ENCODE results near the gene TOMM70. TPM values are rescaled to one million over a fixed set of nuclear protein-coding genes. Genes with fewer than 3 reads are reported as not detected.

TOMM70 gene
- total RNA-seq, 1 donor from 2014 or later, result 44.6 TPM

GRCh38 chr3:100411091-100411982 is 10.4 kb upstream of the TOMM70 start:
- H3K27me3 Mint-ChIP-seq, result no peaks in the 10 kb centered on the region
- no peak overlapping the region for H3K4me3 Mint-ChIP-seq
- H3K4me1 Mint-ChIP-seq (ENCODE audit: unreplicated experiment), result no peaks in the 10 kb centered on the region
- H3K27ac Mint-ChIP-seq, result no peak overlapping the region
- DNase-seq (ENCODE audit: extremely low spot score, unreplicated experiment), result no peak
- TF ChIP-seq, protein P1, sequence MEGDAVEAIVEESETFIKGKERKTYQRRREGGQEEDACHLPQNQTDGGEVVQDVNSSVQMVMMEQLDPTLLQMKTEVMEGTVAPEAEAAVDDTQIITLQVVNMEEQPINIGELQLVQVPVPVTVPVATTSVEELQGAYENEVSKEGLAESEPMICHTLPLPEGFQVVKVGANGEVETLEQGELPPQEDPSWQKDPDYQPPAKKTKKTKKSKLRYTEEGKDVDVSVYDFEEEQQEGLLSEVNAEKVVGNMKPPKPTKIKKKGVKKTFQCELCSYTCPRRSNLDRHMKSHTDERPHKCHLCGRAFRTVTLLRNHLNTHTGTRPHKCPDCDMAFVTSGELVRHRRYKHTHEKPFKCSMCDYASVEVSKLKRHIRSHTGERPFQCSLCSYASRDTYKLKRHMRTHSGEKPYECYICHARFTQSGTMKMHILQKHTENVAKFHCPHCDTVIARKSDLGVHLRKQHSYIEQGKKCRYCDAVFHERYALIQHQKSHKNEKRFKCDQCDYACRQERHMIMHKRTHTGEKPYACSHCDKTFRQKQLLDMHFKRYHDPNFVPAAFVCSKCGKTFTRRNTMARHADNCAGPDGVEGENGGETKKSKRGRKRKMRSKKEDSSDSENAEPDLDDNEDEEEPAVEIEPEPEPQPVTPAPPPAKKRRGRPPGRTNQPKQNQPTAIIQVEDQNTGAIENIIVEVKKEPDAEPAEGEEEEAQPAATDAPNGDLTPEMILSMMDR (conservative IDR thresholded peaks at IDR 0.05), result no peak
- H3K9me3 Mint-ChIP-seq, result peaks cover 6% of the 10 kb centered on the region
- H3K36me3 Mint-ChIP-seq, result peaks cover 38% of the 10 kb centered on the region

DNA sequence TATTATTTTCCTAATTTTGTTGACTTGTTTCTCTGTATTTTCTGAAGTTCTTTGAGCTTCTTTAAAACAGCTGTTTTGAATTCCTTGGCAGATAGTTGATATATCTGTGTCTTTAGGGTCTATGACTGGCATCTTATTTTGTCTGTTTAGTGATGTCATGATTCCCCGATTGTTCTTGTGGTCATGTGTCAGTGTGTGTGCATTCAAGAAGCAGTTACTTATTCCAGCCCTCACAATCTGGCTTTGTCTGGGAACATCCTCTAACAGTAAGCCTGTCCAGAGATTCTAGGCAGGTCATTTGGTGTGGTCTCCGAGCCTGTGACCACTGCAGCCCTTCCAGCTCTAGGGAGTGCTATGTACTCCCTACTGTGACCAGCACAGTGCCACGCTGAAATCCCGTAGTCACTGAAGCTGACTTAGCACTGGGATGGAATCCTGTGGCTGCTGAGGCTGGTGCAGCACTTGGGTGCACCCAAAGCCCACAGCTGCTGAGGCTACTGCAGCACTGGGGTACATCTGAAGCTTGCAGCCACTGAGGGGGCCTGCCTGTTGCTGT is 7.2 kb upstream of the TOMM70 start:
- TF ChIP-seq, protein P1 (conservative IDR thresholded peaks at IDR 0.05), result no peak
- peaks cover 5% of the 10 kb centered on the region for H3K4me1 Mint-ChIP-seq (ENCODE audit: unreplicated experiment)
- peaks cover 10% of the 10 kb centered on the region for H3K9me3 Mint-ChIP-seq
- H3K27me3 Mint-ChIP-seq, result no peaks in the 10 kb centered on the region
- H3K36me3 Mint-ChIP-seq, result peaks cover 46% of the 10 kb centered on the region
- DNase-seq (ENCODE audit: extremely low spot score, unreplicated experiment), result no peak
- peak overlapping the region; percentile 26 for H3K4me3 Mint-ChIP-seq
- H3K27ac Mint-ChIP-seq, result no peak overlapping the region

- Mint-ChIP-seq H3K4me3 (peak overlapping the region; percentile 58), H3K27me3 (no peaks in the 10 kb centered on the region), H3K36me3 (peaks cover 39% of the 10 kb centered on the region), H3K27ac (peak overlapping the region; percentile 47), H3K9me3 (peaks cover 10% of the 10 kb centered on the region), H3K4me1 (ENCODE audit: unreplicated experiment) (peaks cover 9% of the 10 kb centered on the region)
- no peak for DNase-seq (ENCODE audit: extremely low spot score, unreplicated experiment)
- TF ChIP-seq, protein P1 (conservative IDR thresholded peaks at IDR 0.05), result no peak
Observed at GRCh38 chr3:100407164-100407563, 6.3 kb upstream of the TOMM70 start.

GRCh38 chr3:100404250-100404548 is 3.3 kb upstream of the TOMM70 start:
- H3K4me3 Mint-ChIP-seq, result peak overlapping the region; percentile 95
- H3K4me1 Mint-ChIP-seq (ENCODE audit: unreplicated experiment), result peaks cover 16% of the 10 kb centered on the region
- H3K27me3 Mint-ChIP-seq, result no peaks in the 10 kb centered on the region
- H3K27ac Mint-ChIP-seq, result no peak overlapping the region
- no peak for DNase-seq (ENCODE audit: extremely low spot score, unreplicated experiment)
- peaks cover 25% of the 10 kb centered on the region for H3K36me3 Mint-ChIP-seq
- H3K9me3 Mint-ChIP-seq, result peaks cover 5% of the 10 kb centered on the region
- TF ChIP-seq, protein P1 (conservative IDR thresholded peaks at IDR 0.05), result no peak

DNA sequence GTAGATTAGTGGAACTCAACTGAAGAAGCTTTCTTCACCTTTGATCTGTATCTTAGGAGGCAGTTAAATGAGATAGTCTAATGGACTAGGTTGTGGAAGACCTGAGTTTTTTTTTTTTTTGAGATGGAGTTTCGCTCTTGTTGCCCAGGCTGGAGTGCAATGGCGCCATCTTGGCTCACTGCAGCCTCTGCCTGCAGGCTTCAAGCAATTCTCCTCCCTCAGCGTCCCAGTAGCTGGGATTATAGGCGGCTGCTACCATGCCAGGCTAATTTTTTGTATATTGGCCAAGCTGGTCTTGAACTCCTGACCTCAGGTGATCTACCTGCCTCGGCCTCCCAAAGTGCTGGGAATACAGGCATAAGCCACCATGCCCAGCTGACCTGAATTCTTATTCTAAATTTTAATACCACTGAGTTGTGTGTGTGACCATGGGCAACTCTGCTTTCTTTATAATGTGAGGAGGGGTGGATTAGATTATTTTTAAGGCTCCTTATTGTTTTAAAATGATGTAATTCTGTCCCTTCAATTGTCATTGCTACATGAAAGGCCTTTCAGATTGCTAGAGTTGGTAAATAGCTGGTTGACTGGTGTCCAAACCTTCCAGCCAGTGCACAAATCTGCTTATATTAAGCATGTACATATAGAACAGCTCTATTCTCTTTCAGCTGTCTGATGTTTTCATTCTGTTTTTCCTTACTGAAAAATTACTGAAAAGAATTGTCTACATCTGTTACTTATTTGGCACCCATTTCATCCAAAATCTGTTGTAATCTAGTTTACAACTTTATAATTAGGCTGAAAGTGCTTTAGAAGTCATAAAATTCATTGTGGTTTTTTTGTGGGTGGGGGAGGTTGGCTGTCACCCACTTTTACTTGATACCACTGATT is 2.7 kb upstream of the TOMM70 start:
- Mint-ChIP-seq H3K27ac (peak overlapping the region; percentile 96), H3K9me3 (peaks cover 5% of the 10 kb centered on the region), H3K27me3 (no peaks in the 10 kb centered on the region), H3K4me1 (ENCODE audit: unreplicated experiment) (peaks cover 19% of the 10 kb centered on the region), H3K36me3 (peaks cover 23% of the 10 kb centered on the region), H3K4me3 (peak overlapping the region; percentile 95)
- TF ChIP-seq, protein P1 (conservative IDR thresholded peaks at IDR 0.05), result no peak
- no peak for DNase-seq (ENCODE audit: extremely low spot score, unreplicated experiment)

Measured in type B pancreatic cell (in vitro differentiated cells).